ENCODE data around the gene RNF19B. TPM values are rescaled to one million over a fixed set of nuclear protein-coding genes. Genes with fewer than 3 reads are reported as not detected.

Gene RNF19B
- total RNA-seq, 2 donors from 2014 or later, result 10.2 to 10.3 TPM

- Histone ChIP-seq H3K9me3 (no peaks in the 10 kb centered on the region), H3K27ac (no peak overlapping the region), H3K36me3 (no peaks in the 10 kb centered on the region), H3K4me1 (peaks cover 0 to 9% of the 10 kb centered on the region in 2 donors), H3K4me3 (no peak overlapping the region), H3K27me3 (peaks cover 0 to 4% of the 10 kb centered on the region in 2 donors)
- TF ChIP-seq CTCF (IDR thresholded peaks at IDR 0.05), result no peak
- DNase-seq (ENCODE audit: low spot score), result no peak
Observed at GRCh38 chr1:32899586-32900296, 64.9 kb downstream of the RNF19B start.

- Histone ChIP-seq H3K9me3 (no peaks in the 10 kb centered on the region), H3K4me1 (peaks cover 0 to 9% of the 10 kb centered on the region in 2 donors), H3K36me3 (no peaks in the 10 kb centered on the region), H3K27ac (no peak overlapping the region), H3K4me3 (no peak overlapping the region), H3K27me3 (peaks cover 0 to 4% of the 10 kb centered on the region in 2 donors)
- TF ChIP-seq CTCF (IDR thresholded peaks at IDR 0.05), result no peak
- no peak for DNase-seq (ENCODE audit: low spot score)
Observed at GRCh38 chr1:32898958-32899357, 65.7 kb downstream of the RNF19B start.

- Histone ChIP-seq H3K27me3 (peaks cover 0 to 8% of the 10 kb centered on the region in 2 donors), H3K4me3 (no peak overlapping the region), H3K27ac (no peak overlapping the region), H3K9me3 (no peaks in the 10 kb centered on the region), H3K4me1 (peaks cover 0 to 18% of the 10 kb centered on the region in 2 donors), H3K36me3 (no peaks in the 10 kb centered on the region)
- TF ChIP-seq CTCF (IDR thresholded peaks at IDR 0.05), result no peak
- DNase-seq (ENCODE audit: low spot score), result no peak
Observed at GRCh38 chr1:32898056-32898455, 66.6 kb downstream of the RNF19B start.

GRCh38 chr1:32897082-32898049, 67.2 kb downstream of the RNF19B start:
- Histone ChIP-seq H3K27ac (no peak overlapping the region), H3K9me3 (no peaks in the 10 kb centered on the region), H3K36me3 (no peaks in the 10 kb centered on the region), H3K4me1 (peaks cover 0 to 23% of the 10 kb centered on the region in 2 donors), H3K27me3 (peaks cover 0 to 8% of the 10 kb centered on the region in 2 donors), H3K4me3 (no peak overlapping the region)
- no peak for TF ChIP-seq CTCF (IDR thresholded peaks at IDR 0.05)
- DNase-seq (ENCODE audit: low spot score), result no peak

- Histone ChIP-seq H3K27ac (no peak overlapping the region), H3K4me1 (peaks cover 0 to 23% of the 10 kb centered on the region in 2 donors), H3K36me3 (no peaks in the 10 kb centered on the region), H3K4me3 (no peak overlapping the region), H3K27me3 (peaks cover 0 to 8% of the 10 kb centered on the region in 2 donors), H3K9me3 (no peaks in the 10 kb centered on the region)
- TF ChIP-seq CTCF (IDR thresholded peaks at IDR 0.05), result no peak
- no peak for DNase-seq (ENCODE audit: low spot score)
Observed at GRCh38 chr1:32896451-32896850, 68.2 kb downstream of the RNF19B start.

All from right atrium auricular region (tissue), 2 donors.